Esophagus muscularis mucosa (tissue), 4 donors: ENCODE data around the gene BAZ2B. TPM values are rescaled to one million over a fixed set of nuclear protein-coding genes. Genes with fewer than 3 reads are reported as not detected.

Source experiments
- DNase-seq: peaks from one replicate; pipeline ENCODE4 v3.0.0-alpha.2; 2017; ENCODE audit errors: extremely low spot score
- H3K27ac ChIP-seq, 4 donors: fragments of 200-600 bp; sonication (generic); replicated peaks in 1 of 4; 1 replicate in 3 of 4; 2 replicates in 1 of 4; pipeline ENCODE4 v1.5.1; 2016 to 2019; ENCODE audit warnings: mild to moderate bottlenecking in 1 of 4
- H3K27me3 ChIP-seq, 4 donors: fragments of 200-600 bp; sonication (generic); one replicate each; pipeline versions ENCODE4 v1.5.1 to v1.6.0; 2016 to 2019
- H3K36me3 ChIP-seq, 4 donors: fragments of 200-600 bp; sonication (generic); one replicate each; pipeline ENCODE4 v1.5.1; 2016 to 2019
- H3K4me1 ChIP-seq, 4 donors: fragments of 200-600 bp; sonication (generic); one replicate each; pipeline ENCODE4 v1.5.1; 2016 to 2019
- H3K4me3 ChIP-seq, 4 donors: fragments of 200-600 bp; sonication (generic); 1 replicate in 2 of 4; 2 replicates in 2 of 4; pipeline ENCODE4 v1.5.1; 2016 to 2019; ENCODE audit warnings: mild to moderate bottlenecking in 4 of 4, moderate library complexity in 1 of 4
- H3K9me3 ChIP-seq, 4 donors: fragments of 200-600 bp; sonication (generic); 1 replicate in 3 of 4; 2 replicates in 1 of 4; pipeline ENCODE4 v1.5.1; 2016 to 2019
- EP300 ChIP-seq: sonication (generic); formaldehyde crosslinking; IDR thresholded peaks from one replicate; pipeline ENCODE4 v1.6.1; 2017; ENCODE audit warnings: antibody characterized with exemption
- POLR2A ChIP-seq: fragments of 450-650 bp; IDR thresholded peaks from one replicate; pipeline ENCODE4 v1.6.1; 2017; ENCODE audit warnings: antibody characterized with exemption, moderate library complexity, mild to moderate bottlenecking, low read depth
- POLR2AphosphoS5 ChIP-seq, 2 donors: sonication (generic); formaldehyde crosslinking; IDR thresholded peaks; one replicate each; pipeline ENCODE4 v1.6.1; 2017; ENCODE audit warnings: antibody characterized with exemption in 2 of 2
- WGBS: methylation state at CpG from one replicate; pipeline ENCODE4 v1.1.5; 2018; 5-methylcytosine and 5-hydroxymethylcytosine counted together
- intact Hi-C: fragments of 100-400 bp; cut with DNase I; formaldehyde crosslinking; loops from one replicate; pipeline ENCODE4 v1.15.1; 2023
- total RNA-seq, 4 donors: library from RNA; depleted of rRNA; stranded (reverse); fragments of >200 nt; gene quantifications; one replicate each; pipeline versions ENCODE4 v1.1.0 to v1.2.1, GENCODE V29; 2016
- TF ChIP-seq, protein P1 (sequence below), 3 experiments: fragments of 200-600 bp in 2 of 3; fragments of 450-650 bp in 1 of 3; sonication (generic) in 2 of 3; IDR thresholded peaks; one replicate each; pipeline ENCODE4 v1.5.1; 2017 to 2019; ENCODE audit warnings: antibody characterized with exemption in 3 of 3, mild to moderate bottlenecking in 2 of 3, moderate library complexity in 1 of 3

The BAZ2B gene
- total RNA-seq, 4 donors from 2014 or later, result 76.3 to 97.2 (median 91.0) TPM

DNA sequence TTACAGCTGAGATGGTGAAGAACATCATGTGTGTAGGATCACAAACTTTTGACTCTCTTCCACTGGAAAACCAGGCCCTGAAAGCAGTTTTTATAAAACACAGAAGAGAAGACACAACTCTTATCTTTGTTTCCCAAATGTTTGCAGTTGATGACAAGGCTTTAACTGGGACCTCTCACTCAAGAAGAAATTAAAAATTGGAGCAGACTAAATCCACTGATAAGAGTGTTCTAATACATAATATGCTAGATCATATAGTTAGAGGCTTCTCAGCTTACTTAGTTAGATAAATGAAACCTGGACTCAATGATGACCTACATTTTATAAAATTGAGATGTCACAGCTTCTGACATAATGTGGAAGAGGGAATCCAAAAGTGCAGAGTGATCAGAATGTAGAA lies 171.6 kb downstream of the BAZ2B start:
- Histone ChIP-seq H3K9me3 (no peaks in the 10 kb centered on the region), H3K27ac (no peak overlapping the region), H3K4me1 (peaks cover 0 to 5% (median 0%) of the 10 kb centered on the region in 4 donors), H3K36me3 (peaks cover 6 to 65% (median 29%) of the 10 kb centered on the region in 4 donors), H3K27me3 (no peaks in the 10 kb centered on the region), H3K4me3 (no peak overlapping the region)
- intact Hi-C loops, result loop anchor here (10.0 kb wide), 1 partner anchor 240 kb away; no protein-coding TSS in a partner anchor
- DNase-seq, result no peak
- TF ChIP-seq POLR2AphosphoS5 (IDR thresholded peaks at IDR 0.05) (no peak), EP300 (no peak), POLR2A (no peak)
- TF ChIP-seq, protein P1, sequence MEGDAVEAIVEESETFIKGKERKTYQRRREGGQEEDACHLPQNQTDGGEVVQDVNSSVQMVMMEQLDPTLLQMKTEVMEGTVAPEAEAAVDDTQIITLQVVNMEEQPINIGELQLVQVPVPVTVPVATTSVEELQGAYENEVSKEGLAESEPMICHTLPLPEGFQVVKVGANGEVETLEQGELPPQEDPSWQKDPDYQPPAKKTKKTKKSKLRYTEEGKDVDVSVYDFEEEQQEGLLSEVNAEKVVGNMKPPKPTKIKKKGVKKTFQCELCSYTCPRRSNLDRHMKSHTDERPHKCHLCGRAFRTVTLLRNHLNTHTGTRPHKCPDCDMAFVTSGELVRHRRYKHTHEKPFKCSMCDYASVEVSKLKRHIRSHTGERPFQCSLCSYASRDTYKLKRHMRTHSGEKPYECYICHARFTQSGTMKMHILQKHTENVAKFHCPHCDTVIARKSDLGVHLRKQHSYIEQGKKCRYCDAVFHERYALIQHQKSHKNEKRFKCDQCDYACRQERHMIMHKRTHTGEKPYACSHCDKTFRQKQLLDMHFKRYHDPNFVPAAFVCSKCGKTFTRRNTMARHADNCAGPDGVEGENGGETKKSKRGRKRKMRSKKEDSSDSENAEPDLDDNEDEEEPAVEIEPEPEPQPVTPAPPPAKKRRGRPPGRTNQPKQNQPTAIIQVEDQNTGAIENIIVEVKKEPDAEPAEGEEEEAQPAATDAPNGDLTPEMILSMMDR (IDR thresholded peaks at IDR 0.05), result no peak

DNA sequence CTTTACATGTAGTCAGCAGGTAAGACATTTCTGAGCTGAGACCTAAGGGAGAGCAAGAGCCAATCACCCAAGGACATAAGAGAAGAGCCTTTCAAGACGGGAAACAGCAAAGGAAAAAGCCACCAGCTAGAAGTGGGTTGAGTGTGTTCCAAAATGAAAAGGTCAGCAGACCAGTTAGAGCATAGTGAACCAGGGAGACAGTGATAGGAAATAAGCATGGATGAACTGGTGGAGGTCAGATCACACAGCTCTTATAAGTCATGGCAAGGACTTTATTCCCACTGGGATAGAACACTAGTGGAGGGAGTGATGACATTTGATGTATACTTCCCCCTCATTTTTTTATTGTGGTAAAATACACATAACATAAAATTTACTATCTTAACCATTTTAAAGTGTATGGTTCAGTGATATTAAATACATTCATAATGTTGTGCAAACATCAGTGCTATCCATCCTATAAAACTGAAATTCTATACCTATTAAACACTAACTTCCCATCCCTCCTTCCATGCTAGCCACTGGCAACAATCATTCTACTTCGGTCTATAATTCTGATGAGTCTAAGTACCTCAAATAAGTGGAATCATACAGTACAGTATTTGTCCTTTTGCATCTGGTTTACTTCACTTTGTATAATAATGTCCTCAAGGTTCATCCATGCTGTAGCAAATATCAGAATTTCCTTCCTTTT lies 174.0 kb downstream of the BAZ2B start:
- Histone ChIP-seq H3K4me3 (no peak overlapping the region), H3K27me3 (no peaks in the 10 kb centered on the region), H3K9me3 (no peaks in the 10 kb centered on the region), H3K27ac (no peak overlapping the region), H3K36me3 (peaks cover 16 to 78% (median 39%) of the 10 kb centered on the region in 4 donors), H3K4me1 (peaks cover 0 to 5% (median 0%) of the 10 kb centered on the region in 4 donors)
- intact Hi-C loops, result loop anchor here (10.0 kb wide), 1 partner anchor 242 kb away; no protein-coding TSS in a partner anchor
- TF ChIP-seq EP300, result no peak
- no peak for TF ChIP-seq POLR2A
- no peak for TF ChIP-seq POLR2AphosphoS5 (IDR thresholded peaks at IDR 0.05)
- TF ChIP-seq, protein P1 (IDR thresholded peaks at IDR 0.05), result no peak
- DNase-seq, result no peak
- WGBS, result 90% methylated on average over 2 of the region's 2 CpGs

DNA sequence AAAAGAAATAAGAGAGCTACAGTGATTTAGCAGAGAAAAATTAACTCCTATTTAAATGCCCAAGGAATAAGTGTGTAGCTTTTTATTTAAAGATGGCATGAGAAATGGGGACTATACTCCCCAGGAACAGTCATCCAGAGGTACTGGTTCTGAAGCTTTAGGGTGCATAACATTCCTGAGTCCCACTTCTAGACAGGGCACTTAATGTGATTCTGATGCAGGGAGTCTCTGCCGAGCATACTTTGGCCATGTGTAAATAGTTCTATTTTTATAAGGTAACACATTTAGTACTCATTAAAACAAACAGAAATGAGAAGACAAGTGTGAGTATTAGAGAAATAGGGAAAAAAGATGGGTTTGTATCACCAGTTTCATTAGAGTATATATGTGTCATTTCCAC lies 175.2 kb downstream of the BAZ2B start:
- TF ChIP-seq, protein P1 (IDR thresholded peaks at IDR 0.05), result no peak
- TF ChIP-seq POLR2AphosphoS5 (IDR thresholded peaks at IDR 0.05), result no peak
- TF ChIP-seq POLR2A, result no peak
- TF ChIP-seq EP300, result no peak
- H3K4me3 ChIP-seq, result no peak overlapping the region
- 43% methylated on average over 1 of the region's 1 CpG for WGBS
- H3K27me3 ChIP-seq, result no peaks in the 10 kb centered on the region
- DNase-seq, result no peak
- H3K4me1 ChIP-seq, result peaks cover 0 to 5% (median 0%) of the 10 kb centered on the region in 4 donors
- intact Hi-C loops, result loop anchor here (10.0 kb wide), 1 partner anchor 244 kb away; no protein-coding TSS in a partner anchor
- H3K9me3 ChIP-seq, result no peaks in the 10 kb centered on the region
- no peak overlapping the region for H3K27ac ChIP-seq
- H3K36me3 ChIP-seq, result peaks cover 16 to 78% (median 41%) of the 10 kb centered on the region in 4 donors

DNA sequence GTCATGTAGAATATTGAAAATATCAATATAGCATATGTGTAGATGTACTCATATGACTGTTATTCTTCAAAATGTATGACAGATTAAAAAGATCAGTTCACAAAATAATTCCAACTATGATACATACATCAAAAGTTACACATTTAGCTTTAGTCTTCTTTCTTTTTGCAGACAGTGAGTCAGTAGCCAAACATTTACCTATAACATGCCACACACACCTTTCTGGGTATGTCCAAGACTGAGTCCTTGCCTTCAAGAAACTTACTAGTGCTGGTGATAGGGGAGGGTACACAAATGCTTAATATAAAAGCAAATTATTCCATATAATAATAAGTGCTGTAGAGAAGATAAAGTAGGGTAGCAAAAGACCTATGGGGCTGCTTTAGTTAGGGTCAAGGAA lies 176.9 kb downstream of the BAZ2B start:
- H3K4me1 ChIP-seq, result peaks cover 0 to 5% (median 0%) of the 10 kb centered on the region in 4 donors
- intact Hi-C loops, result no loop called here
- TF ChIP-seq POLR2A, result no peak
- DNase-seq, result no peak
- no peak overlapping the region for H3K27ac ChIP-seq
- H3K4me3 ChIP-seq, result no peak overlapping the region
- peaks cover 16 to 74% (median 30%) of the 10 kb centered on the region in 4 donors for H3K36me3 ChIP-seq
- H3K27me3 ChIP-seq, result no peaks in the 10 kb centered on the region
- no peaks in the 10 kb centered on the region for H3K9me3 ChIP-seq

DNA sequence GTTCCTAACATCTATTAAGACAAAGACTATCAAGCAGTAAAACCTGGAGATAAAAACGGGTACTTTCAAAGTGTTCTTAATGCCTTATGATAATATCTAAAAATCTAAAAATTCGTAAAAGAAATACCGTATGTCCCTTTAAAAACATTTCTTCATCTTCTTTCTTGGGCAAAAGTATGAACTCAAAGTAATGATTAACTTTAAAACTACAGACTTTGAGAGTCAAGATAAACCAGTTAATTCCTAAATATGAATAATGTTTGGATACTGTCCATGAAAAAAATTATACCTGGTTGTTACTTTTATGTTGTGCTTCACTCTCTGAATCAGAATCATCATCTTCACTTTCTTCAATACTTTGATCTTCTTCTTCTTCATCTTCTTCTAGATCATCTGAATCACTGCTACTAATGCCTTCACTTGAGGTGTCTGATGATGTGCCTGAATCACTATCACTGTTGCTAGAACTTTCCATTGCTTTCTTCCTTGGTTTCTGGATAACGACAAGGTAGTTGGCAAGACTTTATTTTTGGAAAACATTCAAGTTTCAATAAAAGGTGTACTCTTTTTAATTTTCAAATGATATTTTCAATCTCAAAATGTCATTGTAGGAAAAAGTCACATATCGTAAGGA lies 177.5 kb downstream of the BAZ2B start:
- intact Hi-C loops, result no loop called here
- Histone ChIP-seq H3K9me3 (no peaks in the 10 kb centered on the region), H3K4me1 (peaks cover 0 to 5% (median 0%) of the 10 kb centered on the region in 4 donors), H3K4me3 (no peak overlapping the region), H3K27me3 (no peaks in the 10 kb centered on the region), H3K27ac (no peak overlapping the region), H3K36me3 (peaks cover 12 to 71% (median 26%) of the 10 kb centered on the region in 4 donors)
- TF ChIP-seq POLR2A (no peak), POLR2AphosphoS5 (IDR thresholded peaks at IDR 0.05) (no peak), EP300 (no peak)
- TF ChIP-seq, protein P1 (IDR thresholded peaks at IDR 0.05), result no peak
- no peak for DNase-seq
- 87% methylated on average over 5 of the region's 5 CpGs for WGBS
